ENCODE data around the gene FAM3C.

Gene FAM3C

DNA sequence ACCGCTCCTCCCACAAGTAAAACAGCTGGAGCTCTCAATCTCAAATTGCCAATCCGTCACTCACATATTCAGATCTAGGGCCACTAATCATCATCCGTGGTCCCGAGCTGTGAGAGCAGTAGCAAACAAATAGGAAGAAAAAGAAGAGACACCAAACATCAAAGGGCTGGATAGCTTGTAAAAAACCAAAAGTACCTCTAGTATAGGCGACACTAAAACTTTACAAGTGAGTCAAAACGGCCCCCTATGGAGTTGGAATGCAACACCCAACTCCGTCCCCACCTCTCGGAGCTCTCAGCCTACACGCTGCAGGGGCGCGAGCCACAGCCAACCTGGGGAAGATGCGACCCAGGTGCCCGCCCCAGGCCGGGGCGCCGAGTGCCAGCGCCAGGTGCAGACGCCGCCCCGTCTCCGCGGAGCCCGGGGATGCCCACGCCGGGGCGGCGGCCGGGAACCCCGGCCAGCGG lies 581 bp downstream of the FAM3C start:
- no peak for DNase-seq (ENCODE audit: low spot score)
- TF ChIP-seq, protein P1, sequence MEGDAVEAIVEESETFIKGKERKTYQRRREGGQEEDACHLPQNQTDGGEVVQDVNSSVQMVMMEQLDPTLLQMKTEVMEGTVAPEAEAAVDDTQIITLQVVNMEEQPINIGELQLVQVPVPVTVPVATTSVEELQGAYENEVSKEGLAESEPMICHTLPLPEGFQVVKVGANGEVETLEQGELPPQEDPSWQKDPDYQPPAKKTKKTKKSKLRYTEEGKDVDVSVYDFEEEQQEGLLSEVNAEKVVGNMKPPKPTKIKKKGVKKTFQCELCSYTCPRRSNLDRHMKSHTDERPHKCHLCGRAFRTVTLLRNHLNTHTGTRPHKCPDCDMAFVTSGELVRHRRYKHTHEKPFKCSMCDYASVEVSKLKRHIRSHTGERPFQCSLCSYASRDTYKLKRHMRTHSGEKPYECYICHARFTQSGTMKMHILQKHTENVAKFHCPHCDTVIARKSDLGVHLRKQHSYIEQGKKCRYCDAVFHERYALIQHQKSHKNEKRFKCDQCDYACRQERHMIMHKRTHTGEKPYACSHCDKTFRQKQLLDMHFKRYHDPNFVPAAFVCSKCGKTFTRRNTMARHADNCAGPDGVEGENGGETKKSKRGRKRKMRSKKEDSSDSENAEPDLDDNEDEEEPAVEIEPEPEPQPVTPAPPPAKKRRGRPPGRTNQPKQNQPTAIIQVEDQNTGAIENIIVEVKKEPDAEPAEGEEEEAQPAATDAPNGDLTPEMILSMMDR (IDR thresholded peaks at IDR 0.05; ENCODE audit: extremely low read depth, missing control alignments): no peak

DNA sequence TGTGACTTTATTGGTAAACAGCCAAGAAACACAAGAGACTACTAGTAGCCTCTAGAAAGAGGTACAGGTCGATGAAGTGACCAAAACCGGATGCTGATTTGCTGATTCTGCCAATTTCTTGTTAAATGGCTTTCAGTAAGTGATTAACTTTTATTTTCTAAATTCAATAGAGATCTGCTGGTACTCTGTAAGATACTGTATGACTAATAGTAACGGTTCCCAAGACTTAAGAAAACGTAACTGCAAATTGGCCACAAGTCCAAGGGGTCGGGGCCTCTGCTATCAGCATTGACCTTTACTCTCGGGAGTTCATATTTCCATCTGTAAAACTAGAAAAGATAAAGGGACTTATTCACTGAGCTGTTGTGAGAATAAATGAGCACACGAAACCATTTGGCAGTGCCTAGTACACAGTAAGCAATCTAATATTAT lies 1.4 kb downstream of the FAM3C start:
- DNase-seq (ENCODE audit: low spot score): peak; percentile 39
- TF ChIP-seq, protein P1 (IDR thresholded peaks at IDR 0.05; ENCODE audit: extremely low read depth, missing control alignments): no peak

DNA sequence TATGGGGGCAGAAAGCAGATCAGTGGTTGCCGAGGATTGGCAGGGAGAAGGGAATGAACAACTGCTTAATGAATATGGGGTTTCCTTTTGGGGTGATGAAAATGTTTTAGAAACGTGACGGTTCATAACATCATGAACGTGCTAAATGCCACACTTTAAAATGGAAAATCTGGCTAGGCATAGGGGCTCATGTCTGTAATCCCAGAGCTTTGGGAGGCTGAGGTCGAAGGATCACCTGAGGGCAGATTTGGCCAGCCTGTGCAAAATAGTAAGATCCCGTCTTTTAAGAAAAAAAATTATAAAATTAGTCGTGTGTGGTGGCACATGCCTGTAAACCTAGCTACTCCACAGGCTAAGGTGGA lies 3.1 kb downstream of the FAM3C start:
- TF ChIP-seq, protein P1 (IDR thresholded peaks at IDR 0.05; ENCODE audit: extremely low read depth, missing control alignments): no peak
- no peak for DNase-seq (ENCODE audit: low spot score)

DNA sequence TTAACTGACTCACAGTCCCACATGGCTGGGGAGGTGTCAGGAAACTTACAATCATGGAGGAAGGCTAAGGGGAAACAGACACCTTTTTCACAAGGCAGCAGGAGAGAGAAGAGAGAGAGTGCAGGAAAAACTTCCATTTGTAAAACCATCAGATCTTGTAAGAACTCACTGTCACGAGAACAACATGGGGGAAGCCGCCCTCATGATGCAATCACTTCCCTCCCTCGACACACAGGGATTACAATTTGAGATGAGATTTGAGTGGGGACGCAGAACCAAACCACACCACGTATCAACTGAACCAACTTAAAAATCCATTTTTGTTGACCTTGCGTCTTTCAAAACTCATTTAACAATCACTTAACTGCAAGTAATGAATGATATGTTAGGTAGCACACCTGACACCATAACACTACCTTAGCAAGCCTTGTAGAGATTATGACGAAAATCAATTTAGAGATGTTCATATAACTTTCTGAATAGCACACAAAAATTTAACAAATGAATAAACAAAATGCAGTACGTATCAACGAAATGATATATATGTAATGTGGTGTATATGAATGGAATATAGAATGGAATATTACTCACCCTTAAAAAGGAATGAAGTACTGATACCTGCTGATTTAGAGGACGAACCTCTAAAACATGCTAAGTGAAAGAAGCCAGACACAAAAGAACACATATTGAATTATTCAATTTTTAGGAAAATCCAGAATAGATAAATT lies 3.7 kb downstream of the FAM3C start:
- no peak for DNase-seq (ENCODE audit: low spot score)
- TF ChIP-seq, protein P1 (IDR thresholded peaks at IDR 0.05; ENCODE audit: extremely low read depth, missing control alignments): no peak

DNA sequence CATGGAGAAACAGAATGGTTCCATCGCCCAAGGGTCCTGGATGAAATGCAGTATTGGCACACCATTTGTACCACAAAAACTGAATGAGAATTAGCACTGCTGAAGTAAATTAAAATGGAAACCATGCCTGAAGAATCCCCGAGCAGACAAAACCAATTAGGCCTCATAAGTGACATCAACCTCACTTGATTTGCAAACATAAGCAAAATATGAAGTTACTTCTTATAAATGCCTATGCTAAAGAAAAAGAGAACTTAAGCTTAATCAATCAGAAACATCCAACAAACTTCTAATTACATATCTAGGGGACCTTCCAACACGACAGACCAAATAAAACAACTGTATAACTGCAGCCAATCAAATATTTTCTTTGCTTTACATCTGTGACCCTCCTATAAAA lies 4.4 kb downstream of the FAM3C start:
- TF ChIP-seq, protein P1 (IDR thresholded peaks at IDR 0.05; ENCODE audit: extremely low read depth, missing control alignments): no peak
- DNase-seq (ENCODE audit: low spot score): no peak

DNA sequence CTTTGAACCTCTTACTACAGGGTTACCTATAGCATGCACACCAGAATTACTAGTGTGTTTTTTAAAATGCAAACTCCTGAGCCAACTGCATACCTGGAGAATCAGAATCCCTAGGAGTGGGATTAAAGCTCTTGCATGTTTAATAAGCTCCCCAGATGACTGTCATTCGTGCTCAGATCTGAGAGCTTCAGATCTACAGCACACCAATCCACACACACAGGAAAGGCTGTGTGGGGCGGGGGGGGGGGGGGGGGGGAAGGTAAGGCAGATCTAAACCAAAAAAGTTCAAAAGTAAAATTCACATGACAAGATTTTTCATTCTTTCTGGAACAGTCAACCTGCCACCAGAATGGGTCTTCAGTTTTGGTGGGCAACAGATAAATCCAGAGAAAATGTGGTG lies 5.5 kb downstream of the FAM3C start:
- DNase-seq (ENCODE audit: low spot score): no peak
- TF ChIP-seq, protein P1 (IDR thresholded peaks at IDR 0.05; ENCODE audit: extremely low read depth, missing control alignments): no peak

DNA sequence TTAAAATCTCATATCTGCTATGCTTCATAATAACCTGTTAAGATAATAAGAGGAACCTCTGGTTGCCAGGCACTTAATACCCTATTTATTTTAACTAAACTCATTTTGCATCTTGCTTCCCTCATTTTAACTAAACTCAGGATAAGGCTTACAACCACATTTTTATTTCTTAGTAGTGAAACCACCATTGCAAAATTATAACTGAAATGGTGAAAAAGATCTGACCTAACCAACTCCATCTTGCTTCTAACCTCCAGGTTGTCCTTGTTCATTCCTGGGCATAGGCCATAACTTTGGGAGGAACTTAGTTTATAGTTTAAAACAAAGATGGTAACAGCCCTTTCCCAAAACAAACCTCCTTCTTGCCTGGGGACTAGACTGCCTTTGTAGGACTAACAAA lies 6.0 kb downstream of the FAM3C start:
- DNase-seq (ENCODE audit: low spot score): no peak
- TF ChIP-seq, protein P1 (IDR thresholded peaks at IDR 0.05; ENCODE audit: extremely low read depth, missing control alignments): no peak
